ENCODE data around the gene CLDN6.

- TF ChIP-seq POLR2A (IDR thresholded peaks at IDR 0.05) (no peak), CTCF (IDR thresholded peaks at IDR 0.05) (no peak)
These were observed 41.3 kb downstream of the CLDN6 start for GRCh38 chr16:2976673-2977072.

All from adrenal gland (tissue), 5 donors.